Fibroblast of pulmonary artery (primary cell): ENCODE results near the gene SMIM17.

ENCODE experiments used
- DNase-seq: peaks from one replicate; pipeline ENCODE4 v3.0.0-alpha.2; 2010; ENCODE audit warnings: low read depth
- H3K4me3 ChIP-seq: replicated peaks from 2 replicates; pipeline ENCODE4 v1.5.1; 2011; ENCODE audit warnings: low read depth, mild to moderate bottlenecking, control low read depth, low read length, moderate library complexity
- CTCF ChIP-seq: IDR thresholded peaks from 2 replicates; pipeline ENCODE4 v1.5.1; 2011; ENCODE audit warnings: mild to moderate bottlenecking, control low read depth, low read length, inconsistent platforms; ENCODE audit errors: missing control alignments

The SMIM17 gene

DNA sequence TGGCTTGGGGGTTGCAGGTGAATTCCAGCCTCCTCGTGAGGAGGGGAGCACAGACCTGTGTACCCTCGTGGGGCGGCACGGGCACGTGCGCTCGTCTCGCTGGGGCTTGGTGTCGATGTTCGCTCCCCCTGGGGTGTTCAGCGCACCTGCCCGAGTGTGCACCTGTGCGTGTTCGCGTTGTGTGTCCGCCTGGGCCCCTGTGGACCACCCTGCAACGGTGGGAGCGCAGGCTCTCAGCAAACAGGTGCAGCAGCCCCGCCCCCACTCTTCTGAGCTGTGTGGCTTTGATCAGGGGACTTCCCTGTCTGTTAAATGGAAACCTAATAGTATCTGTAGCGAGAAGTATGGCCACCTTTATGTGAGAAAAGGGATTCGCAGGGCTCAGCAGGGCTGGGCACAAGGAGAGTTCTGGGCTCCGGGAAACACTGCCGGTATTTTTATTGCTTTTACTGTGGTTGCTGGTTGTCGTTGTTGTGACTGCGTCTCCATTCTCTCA is 549 bp downstream of the SMIM17 start:
- no peak for TF ChIP-seq CTCF
- no peak overlapping the region for H3K4me3 ChIP-seq
- DNase-seq = no peak

- no peak overlapping the region for H3K4me3 ChIP-seq
- TF ChIP-seq CTCF = no peak
- no peak for DNase-seq
Measured at GRCh38 chr19:56654151-56654550, 11.2 kb downstream of the SMIM17 start.

- no peak for TF ChIP-seq CTCF
- H3K4me3 ChIP-seq = no peak overlapping the region
- DNase-seq = no peak
Measured at GRCh38 chr19:56660381-56661107, 17.6 kb downstream of the SMIM17 start.

DNA sequence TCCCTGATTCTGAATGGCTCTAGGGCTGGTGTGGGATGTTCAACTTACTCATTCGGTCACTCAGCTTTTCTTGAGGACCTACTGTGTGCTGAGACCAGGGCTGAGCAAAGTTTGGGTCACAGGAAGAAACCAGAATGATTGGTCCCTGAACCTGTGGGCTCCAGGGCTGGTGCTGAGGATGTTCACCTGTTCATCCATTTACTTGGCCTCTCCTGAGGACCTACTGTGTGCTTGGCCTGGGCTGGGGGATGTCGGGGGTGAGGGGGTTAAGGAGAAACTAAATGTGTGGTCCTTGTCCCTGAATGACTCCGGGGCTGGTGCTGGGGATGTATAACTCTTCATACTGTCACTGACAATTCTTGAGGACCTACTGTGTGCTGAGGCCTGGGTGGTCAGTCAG is 18.3 kb downstream of the SMIM17 start:
- no peak for DNase-seq
- no peak for TF ChIP-seq CTCF
- H3K4me3 ChIP-seq = no peak overlapping the region

- TF ChIP-seq CTCF = no peak
- H3K4me3 ChIP-seq = no peak overlapping the region
Measured at GRCh38 chr19:56663931-56664500, 21.1 kb downstream of the SMIM17 start.

DNA sequence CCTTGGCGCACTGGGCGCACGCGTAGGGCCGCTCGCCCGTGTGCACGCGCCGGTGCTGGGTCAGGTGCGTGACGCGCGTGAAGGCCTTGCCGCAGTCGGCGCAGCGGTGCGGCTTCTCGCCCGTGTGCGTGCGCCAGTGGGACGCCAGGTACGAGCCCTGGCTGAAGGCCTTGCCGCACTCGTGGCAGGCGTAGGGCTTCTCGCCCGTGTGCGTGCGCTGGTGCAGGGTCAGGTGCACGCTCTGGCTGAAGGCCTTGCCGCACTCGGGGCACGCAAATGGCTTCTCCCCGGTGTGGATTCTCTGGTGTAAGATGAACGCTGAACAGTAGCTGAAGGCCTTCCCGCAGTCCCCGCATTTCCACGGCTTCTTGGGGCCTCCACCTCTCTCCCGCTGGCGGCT is 21.6 kb downstream of the SMIM17 start:
- no peak for TF ChIP-seq CTCF
- no peak overlapping the region for H3K4me3 ChIP-seq
- no peak for DNase-seq

More at GRCh38 chr19:56663931-56664500, 21.1 kb downstream of the SMIM17 start:
- DNase-seq = no peak
